Mesothelial cell of epicardium (in vitro differentiated cells): ENCODE data around the gene KDM4B. TPM values are rescaled to one million over a fixed set of nuclear protein-coding genes. Genes with fewer than 3 reads are reported as not detected.

ENCODE experiments used
- DNase-seq, 2 experiments: peaks; one replicate each; pipeline ENCODE4 v3.0.0; 2021; ENCODE audit warnings: low spot score in 2 of 2; ENCODE audit not compliant: unreplicated experiment in 2 of 2
- H3K27ac Mint-ChIP-seq: 2 replicates; pipeline ENCODE4 v1.8.0; 2021; ENCODE audit warnings: mixed read lengths
- H3K27me3 Mint-ChIP-seq: 2 replicates; pipeline ENCODE4 v1.8.0; 2021; ENCODE audit warnings: low read depth, mixed read lengths
- H3K36me3 Mint-ChIP-seq: 2 replicates; pipeline ENCODE4 v1.8.0; 2021; ENCODE audit warnings: mixed read lengths
- H3K4me1 Mint-ChIP-seq: 2 replicates; pipeline ENCODE4 v1.8.0; 2021; ENCODE audit warnings: mixed read lengths
- H3K4me3 Mint-ChIP-seq: 2 replicates; pipeline ENCODE4 v1.8.0; 2021; ENCODE audit warnings: mild to moderate bottlenecking, moderate library complexity, mixed read lengths
- H3K9me3 Mint-ChIP-seq: 2 replicates; pipeline ENCODE4 v1.8.0; 2021; ENCODE audit warnings: mixed read lengths
- CTCF ChIP-seq: fragments of 200-600 bp; sonication (generic); IDR thresholded peaks from one replicate; pipeline ENCODE4 v1.5.0; 2021; ENCODE audit warnings: antibody characterized with exemption; ENCODE audit not compliant: unreplicated experiment
- total RNA-seq: library from RNA; stranded (reverse); gene quantifications from 3 replicates; pipeline ENCODE4 v1.2.1, GENCODE V29; 2021

The KDM4B gene
- total RNA-seq, 1 donor from 2014 or later: 80.5 TPM

DNA sequence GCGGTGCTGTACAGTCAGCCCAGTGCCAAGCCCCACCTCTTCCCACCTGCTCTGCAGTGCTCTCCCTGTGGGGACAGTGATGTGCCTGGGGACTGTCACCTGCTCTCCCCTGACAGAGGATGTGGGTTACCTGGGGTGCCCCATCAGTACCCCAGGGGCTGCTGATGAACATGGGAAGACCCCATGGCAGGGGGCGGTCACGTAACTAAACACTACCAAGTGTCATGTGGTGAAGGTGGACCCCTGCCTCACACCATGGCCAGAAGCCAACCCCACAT lies 12.7 kb downstream of the KDM4B start:
- H3K27ac Mint-ChIP-seq: no peak overlapping the region

GRCh38 chr19:4983346-4984105 lies 14.6 kb downstream of the KDM4B start:
- Mint-ChIP-seq H3K27ac (no peak overlapping the region), H3K36me3 (peaks cover 1% of the 10 kb centered on the region), H3K4me1 (peaks cover 39% of the 10 kb centered on the region), H3K9me3 (no peaks in the 10 kb centered on the region), H3K4me3 (no peak overlapping the region), H3K27me3 (no peaks in the 10 kb centered on the region)
- no peak for TF ChIP-seq CTCF
- DNase-seq: no peak

More for the DNA sequence above, 12.7 kb downstream of the KDM4B start:
- no peak for DNase-seq
- Mint-ChIP-seq H3K9me3 (no peaks in the 10 kb centered on the region), H3K4me3 (no peak overlapping the region), H3K36me3 (peaks cover 1% of the 10 kb centered on the region), H3K4me1 (peaks cover 39% of the 10 kb centered on the region), H3K27me3 (no peaks in the 10 kb centered on the region)
- no peak for TF ChIP-seq CTCF

DNA sequence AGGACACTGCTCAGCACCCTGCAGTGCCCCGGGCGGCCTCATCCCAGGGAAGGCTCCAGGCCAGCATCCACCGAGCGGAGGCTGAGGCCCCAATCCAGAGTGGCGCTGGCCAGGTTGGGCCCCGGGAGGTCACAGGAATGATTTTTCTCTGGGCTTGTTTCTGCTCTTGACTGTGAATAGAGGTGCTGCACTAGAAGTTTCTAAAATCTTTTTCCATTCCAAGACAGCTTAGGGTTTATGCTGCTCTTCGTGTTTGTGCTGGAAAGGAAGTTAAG lies 15.1 kb downstream of the KDM4B start:
- no peak overlapping the region for H3K27ac Mint-ChIP-seq
- no peaks in the 10 kb centered on the region for H3K9me3 Mint-ChIP-seq
- no peak for TF ChIP-seq CTCF
- H3K27me3 Mint-ChIP-seq: no peaks in the 10 kb centered on the region
- no peak overlapping the region for H3K4me3 Mint-ChIP-seq
- peaks cover 45% of the 10 kb centered on the region for H3K4me1 Mint-ChIP-seq
- H3K36me3 Mint-ChIP-seq: peaks cover 1% of the 10 kb centered on the region
- no peak for DNase-seq

GRCh38 chr19:4984438-4984990 lies 15.6 kb downstream of the KDM4B start:
- Mint-ChIP-seq H3K4me3 (no peak overlapping the region), H3K4me1 (peaks cover 49% of the 10 kb centered on the region), H3K9me3 (no peaks in the 10 kb centered on the region), H3K27me3 (no peaks in the 10 kb centered on the region), H3K27ac (no peak overlapping the region), H3K36me3 (peaks cover 1% of the 10 kb centered on the region)
- DNase-seq: no peak
- no peak for TF ChIP-seq CTCF

GRCh38 chr19:4985551-4985991 lies 16.7 kb downstream of the KDM4B start:
- H3K9me3 Mint-ChIP-seq: no peaks in the 10 kb centered on the region
- H3K27me3 Mint-ChIP-seq: no peaks in the 10 kb centered on the region
- peaks cover 1% of the 10 kb centered on the region for H3K36me3 Mint-ChIP-seq
- H3K4me1 Mint-ChIP-seq: peaks cover 50% of the 10 kb centered on the region
- peak overlapping the region; percentile 47 for H3K27ac Mint-ChIP-seq
- TF ChIP-seq CTCF: no peak
- DNase-seq: no peak
- H3K4me3 Mint-ChIP-seq: no peak overlapping the region
